HL-60/S4 (cell line): ENCODE data around the gene STIP1.

Source experiments
- in situ Hi-C: fragments of 300-500 bp; cut with MboI; formaldehyde crosslinking; loops from 2 replicates; pipeline ENCODE4 v1.14.3; 2022; ENCODE audit warnings: low sequenced_read_pairs

Gene STIP1

GRCh38 chr11:64185693-64186491 lies at the start of gene STIP1:
STIP1 (plus strand) TSS chr11:64186171; CDS start chr11:64186262, 91 bp downstream.
- in situ Hi-C loops, result no loop called here

- in situ Hi-C loops, result no loop called here
Observed at GRCh38 chr11:64136765-64137441, 49.1 kb upstream of the STIP1 start.

GRCh38 chr11:64138398-64138797 lies 47.6 kb upstream of the STIP1 start:
- in situ Hi-C loops, result no loop called here

GRCh38 chr11:64139049-64139448 lies 46.9 kb upstream of the STIP1 start:
- in situ Hi-C loops, result no loop called here

GRCh38 chr11:64140082-64140481 lies 45.9 kb upstream of the STIP1 start:
- in situ Hi-C loops, result loop anchor here (10.0 kb wide), 1 partner anchor 135 kb away; no protein-coding TSS in a partner anchor

- in situ Hi-C loops, result loop anchor here (10.0 kb wide), 1 partner anchor 136 kb away; no protein-coding TSS in a partner anchor
Observed at GRCh38 chr11:64141081-64141783, 44.7 kb upstream of the STIP1 start.

- in situ Hi-C loops, result loop anchor here (5.0 to 10.0 kb wide), 2 partner anchors 140 to 308 kb away; partner anchors contain the start of gene MARK2
Observed at GRCh38 chr11:64144587-64145472, 41.1 kb upstream of the STIP1 start.

- in situ Hi-C loops, result loop anchor here (5.0 to 10.0 kb wide), 2 partner anchors 141 to 309 kb away; partner anchors contain the start of gene MARK2
Observed at GRCh38 chr11:64146036-64146955, 39.7 kb upstream of the STIP1 start.

- in situ Hi-C loops, result loop anchor here (5.0 to 10.0 kb wide), 2 partner anchors 144 to 311 kb away; partner anchors contain the start of gene MARK2
Observed at GRCh38 chr11:64148226-64148916, 37.6 kb upstream of the STIP1 start.

GRCh38 chr11:64148917-64149617 lies 36.9 kb upstream of the STIP1 start:
- in situ Hi-C loops, result loop anchor here (5.0 to 10.0 kb wide), 2 partner anchors 144 to 312 kb away; partner anchors contain the start of gene MARK2

- in situ Hi-C loops, result no loop called here
Observed at GRCh38 chr11:64150051-64150450, 35.9 kb upstream of the STIP1 start.

GRCh38 chr11:64150481-64151239 lies 35.3 kb upstream of the STIP1 start:
- in situ Hi-C loops, result no loop called here

- in situ Hi-C loops, result no loop called here
Observed at GRCh38 chr11:64151337-64151736, 34.6 kb upstream of the STIP1 start.

- in situ Hi-C loops, result no loop called here
Observed at GRCh38 chr11:64152841-64153691, 32.9 kb upstream of the STIP1 start.

GRCh38 chr11:64153812-64154211 lies 32.2 kb upstream of the STIP1 start:
- in situ Hi-C loops, result no loop called here
